ENCODE results near the gene SLC16A2. TPM values are rescaled to one million over a fixed set of nuclear protein-coding genes. Genes with fewer than 3 reads are reported as not detected.
A peak's percentile ranks its signal among the peaks of the same experiment; 100 is the strongest.

Gene SLC16A2
- total RNA-seq, 1 donor from 2014 or later, result 14.8 TPM

- peaks cover 13% of the 10 kb centered on the region for H3K9me3 Mint-ChIP-seq
- no peak for DNase-seq (ENCODE audit: low spot score in 2 of 2, unreplicated experiment in 2 of 2)
- no peak overlapping the region for H3K27ac Mint-ChIP-seq
- peaks cover 6% of the 10 kb centered on the region for H3K4me1 Mint-ChIP-seq
- no peaks in the 10 kb centered on the region for H3K27me3 Mint-ChIP-seq (ENCODE audit: low read depth)
- TF ChIP-seq, protein P1, sequence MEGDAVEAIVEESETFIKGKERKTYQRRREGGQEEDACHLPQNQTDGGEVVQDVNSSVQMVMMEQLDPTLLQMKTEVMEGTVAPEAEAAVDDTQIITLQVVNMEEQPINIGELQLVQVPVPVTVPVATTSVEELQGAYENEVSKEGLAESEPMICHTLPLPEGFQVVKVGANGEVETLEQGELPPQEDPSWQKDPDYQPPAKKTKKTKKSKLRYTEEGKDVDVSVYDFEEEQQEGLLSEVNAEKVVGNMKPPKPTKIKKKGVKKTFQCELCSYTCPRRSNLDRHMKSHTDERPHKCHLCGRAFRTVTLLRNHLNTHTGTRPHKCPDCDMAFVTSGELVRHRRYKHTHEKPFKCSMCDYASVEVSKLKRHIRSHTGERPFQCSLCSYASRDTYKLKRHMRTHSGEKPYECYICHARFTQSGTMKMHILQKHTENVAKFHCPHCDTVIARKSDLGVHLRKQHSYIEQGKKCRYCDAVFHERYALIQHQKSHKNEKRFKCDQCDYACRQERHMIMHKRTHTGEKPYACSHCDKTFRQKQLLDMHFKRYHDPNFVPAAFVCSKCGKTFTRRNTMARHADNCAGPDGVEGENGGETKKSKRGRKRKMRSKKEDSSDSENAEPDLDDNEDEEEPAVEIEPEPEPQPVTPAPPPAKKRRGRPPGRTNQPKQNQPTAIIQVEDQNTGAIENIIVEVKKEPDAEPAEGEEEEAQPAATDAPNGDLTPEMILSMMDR (IDR thresholded peaks at IDR 0.05; ENCODE audit: unreplicated experiment), result no peak
- no peak overlapping the region for H3K4me3 Mint-ChIP-seq
- H3K36me3 Mint-ChIP-seq, result no peaks in the 10 kb centered on the region
Observed at GRCh38 chrX:74426615-74427014, 5.3 kb downstream of the SLC16A2 start.

- H3K27me3 Mint-ChIP-seq (ENCODE audit: low read depth), result no peaks in the 10 kb centered on the region
- peaks cover 18% of the 10 kb centered on the region for H3K9me3 Mint-ChIP-seq
- H3K27ac Mint-ChIP-seq, result peak overlapping the region; percentile 37
- DNase-seq (ENCODE audit: low spot score in 2 of 2, unreplicated experiment in 2 of 2), result no peak
- H3K36me3 Mint-ChIP-seq, result no peaks in the 10 kb centered on the region
- H3K4me1 Mint-ChIP-seq, result peaks cover 4% of the 10 kb centered on the region
- TF ChIP-seq, protein P1 (IDR thresholded peaks at IDR 0.05; ENCODE audit: unreplicated experiment), result no peak
- H3K4me3 Mint-ChIP-seq, result no peak overlapping the region
Observed at GRCh38 chrX:74431797-74432196, 10.5 kb downstream of the SLC16A2 start.

GRCh38 chrX:74434336-74434735 is 13.0 kb downstream of the SLC16A2 start:
- Mint-ChIP-seq H3K27ac (no peak overlapping the region), H3K4me3 (no peak overlapping the region), H3K4me1 (peaks cover 4% of the 10 kb centered on the region), H3K27me3 (ENCODE audit: low read depth) (no peaks in the 10 kb centered on the region), H3K9me3 (peaks cover 12% of the 10 kb centered on the region), H3K36me3 (no peaks in the 10 kb centered on the region)
- no peak for DNase-seq (ENCODE audit: low spot score in 2 of 2, unreplicated experiment in 2 of 2)
- TF ChIP-seq, protein P1 (IDR thresholded peaks at IDR 0.05; ENCODE audit: unreplicated experiment), result no peak

DNA sequence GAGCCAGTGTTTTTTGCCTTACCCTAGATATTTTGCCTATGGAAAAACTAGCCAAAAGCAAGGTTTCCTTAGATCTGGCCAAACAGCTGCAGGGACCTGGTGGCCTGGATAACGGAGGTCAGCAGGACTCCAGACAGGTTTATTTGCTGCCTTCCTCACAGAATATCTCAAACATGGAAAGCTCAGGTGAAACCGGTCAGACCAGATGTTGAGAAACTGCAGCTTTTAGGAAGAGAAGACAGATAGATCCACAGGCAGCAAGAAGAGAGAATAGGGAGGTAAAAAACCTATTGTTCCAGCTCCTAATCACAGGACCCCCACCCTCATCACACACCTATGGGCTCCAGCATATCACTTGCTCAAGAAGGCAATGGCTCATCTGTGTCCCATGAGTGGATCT is 16.2 kb downstream of the SLC16A2 start:
- Mint-ChIP-seq H3K27ac (no peak overlapping the region), H3K4me3 (no peak overlapping the region), H3K27me3 (ENCODE audit: low read depth) (no peaks in the 10 kb centered on the region), H3K4me1 (no peaks in the 10 kb centered on the region), H3K9me3 (peaks cover 22% of the 10 kb centered on the region), H3K36me3 (no peaks in the 10 kb centered on the region)
- no peak for DNase-seq (ENCODE audit: low spot score in 2 of 2, unreplicated experiment in 2 of 2)
- TF ChIP-seq, protein P1 (IDR thresholded peaks at IDR 0.05; ENCODE audit: unreplicated experiment), result no peak

DNA sequence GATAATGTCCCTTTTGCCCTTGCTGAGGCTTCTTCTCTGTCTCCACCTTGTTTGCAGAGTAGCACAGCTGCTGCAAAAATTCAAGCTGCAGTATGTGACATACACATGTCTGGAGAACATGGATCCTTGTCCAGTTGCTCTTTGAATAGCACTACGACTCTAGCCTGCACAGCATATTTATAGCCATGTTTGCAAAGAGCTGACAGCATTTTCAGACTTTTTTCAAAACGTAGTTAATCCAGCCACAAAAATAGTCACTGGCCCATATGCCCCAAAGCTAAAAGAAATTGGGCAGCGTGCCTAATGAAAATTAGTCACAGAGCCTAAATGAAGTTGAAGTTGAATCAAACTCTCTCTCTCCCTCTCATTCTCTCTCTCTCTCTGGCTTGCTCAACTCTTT is 17.5 kb downstream of the SLC16A2 start:
- no peaks in the 10 kb centered on the region for H3K4me1 Mint-ChIP-seq
- H3K36me3 Mint-ChIP-seq, result no peaks in the 10 kb centered on the region
- no peaks in the 10 kb centered on the region for H3K27me3 Mint-ChIP-seq (ENCODE audit: low read depth)
- H3K27ac Mint-ChIP-seq, result no peak overlapping the region
- TF ChIP-seq, protein P1 (IDR thresholded peaks at IDR 0.05; ENCODE audit: unreplicated experiment), result no peak
- peaks cover 18% of the 10 kb centered on the region for H3K9me3 Mint-ChIP-seq
- DNase-seq (ENCODE audit: low spot score in 2 of 2, unreplicated experiment in 2 of 2), result no peak
- no peak overlapping the region for H3K4me3 Mint-ChIP-seq

DNA sequence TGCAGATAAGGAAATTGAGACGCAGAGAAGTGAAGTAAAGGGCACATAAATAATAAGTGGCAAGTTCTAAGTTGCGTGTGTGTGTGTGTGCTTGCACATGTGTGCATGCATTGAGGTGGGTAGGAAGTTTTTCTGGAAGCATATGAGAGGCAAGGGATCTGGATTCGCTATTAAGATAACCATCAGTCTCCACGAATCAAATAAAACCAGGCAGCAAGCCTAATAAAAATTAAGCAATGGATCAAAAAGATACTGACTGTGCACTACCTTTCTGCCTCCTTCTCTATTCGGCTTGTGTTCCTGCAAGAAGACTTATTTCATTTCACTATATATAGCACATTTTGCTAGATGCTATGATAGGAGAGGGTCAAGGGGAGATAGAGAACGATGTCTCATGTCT is 23.8 kb downstream of the SLC16A2 start:
- H3K9me3 Mint-ChIP-seq, result peaks cover 16% of the 10 kb centered on the region
- no peak for DNase-seq (ENCODE audit: low spot score in 2 of 2, unreplicated experiment in 2 of 2)
- H3K36me3 Mint-ChIP-seq, result no peaks in the 10 kb centered on the region
- H3K4me1 Mint-ChIP-seq, result no peaks in the 10 kb centered on the region
- H3K4me3 Mint-ChIP-seq, result no peak overlapping the region
- no peak overlapping the region for H3K27ac Mint-ChIP-seq
- TF ChIP-seq, protein P1 (IDR thresholded peaks at IDR 0.05; ENCODE audit: unreplicated experiment), result no peak
- no peaks in the 10 kb centered on the region for H3K27me3 Mint-ChIP-seq (ENCODE audit: low read depth)

Measured in mesothelial cell of epicardium (in vitro differentiated cells).